AG08395 (cell line): ENCODE data around the gene MYO3B.

Experiments used
- DNase-seq: peaks from one replicate; pipeline ENCODE4 v3.0.0; 2012; ENCODE audit warnings: mixed read lengths, low spot score

MYO3B gene

GRCh38 chr2:170238776-170239175 lies 60.8 kb downstream of the MYO3B start:
- DNase-seq, result no peak

GRCh38 chr2:170240629-170241028 lies 62.7 kb downstream of the MYO3B start:
- DNase-seq, result no peak

- no peak for DNase-seq
Observed at GRCh38 chr2:170241756-170242155, 63.8 kb downstream of the MYO3B start.

- DNase-seq, result no peak
Observed at GRCh38 chr2:170243118-170243837, 65.3 kb downstream of the MYO3B start.

GRCh38 chr2:170243898-170244297 lies 66.0 kb downstream of the MYO3B start:
- DNase-seq, result no peak

- DNase-seq, result no peak
Observed at GRCh38 chr2:170244555-170244954, 66.6 kb downstream of the MYO3B start.

GRCh38 chr2:170245312-170245711 lies 67.4 kb downstream of the MYO3B start:
- no peak for DNase-seq

- DNase-seq, result no peak
Observed at GRCh38 chr2:170247333-170247732, 69.4 kb downstream of the MYO3B start.

GRCh38 chr2:170247882-170248393 lies 70.0 kb downstream of the MYO3B start:
- no peak for DNase-seq

GRCh38 chr2:170248574-170249393 lies 70.8 kb downstream of the MYO3B start:
- DNase-seq, result no peak

- DNase-seq, result no peak
Observed at GRCh38 chr2:170249761-170250160, 71.8 kb downstream of the MYO3B start.

- no peak for DNase-seq
Observed at GRCh38 chr2:170250584-170250983, 72.6 kb downstream of the MYO3B start.

GRCh38 chr2:170252414-170252813 lies 74.5 kb downstream of the MYO3B start:
- no peak for DNase-seq

- DNase-seq, result no peak
Observed at GRCh38 chr2:170253721-170254230, 75.8 kb downstream of the MYO3B start.

GRCh38 chr2:170254293-170254732 lies 76.4 kb downstream of the MYO3B start:
- no peak for DNase-seq

- no peak for DNase-seq
Observed at GRCh38 chr2:170255137-170255536, 77.2 kb downstream of the MYO3B start.

GRCh38 chr2:170255971-170256370 lies 78.0 kb downstream of the MYO3B start:
- DNase-seq, result peak; percentile 6

GRCh38 chr2:170258382-170258781 lies 80.4 kb downstream of the MYO3B start:
- no peak for DNase-seq

GRCh38 chr2:170260188-170260587 lies 82.2 kb downstream of the MYO3B start:
- DNase-seq, result no peak

GRCh38 chr2:170261566-170261965 lies 83.6 kb downstream of the MYO3B start:
- no peak for DNase-seq

GRCh38 chr2:170262343-170262742 lies 84.4 kb downstream of the MYO3B start:
- DNase-seq, result no peak

- DNase-seq, result no peak
Observed at GRCh38 chr2:170262806-170263205, 84.9 kb downstream of the MYO3B start.
